ENCODE measurements around the gene WDFY3. TPM values are rescaled to one million over a fixed set of nuclear protein-coding genes. Genes with fewer than 3 reads are reported as not detected.

WDFY3 gene
- total and polyA plus RNA-seq, 2 of the 13 experiments (the other 11 are each of a cell fraction or from before 2014, with no cell fraction given), result 16.7 to 24.5 TPM

DNA sequence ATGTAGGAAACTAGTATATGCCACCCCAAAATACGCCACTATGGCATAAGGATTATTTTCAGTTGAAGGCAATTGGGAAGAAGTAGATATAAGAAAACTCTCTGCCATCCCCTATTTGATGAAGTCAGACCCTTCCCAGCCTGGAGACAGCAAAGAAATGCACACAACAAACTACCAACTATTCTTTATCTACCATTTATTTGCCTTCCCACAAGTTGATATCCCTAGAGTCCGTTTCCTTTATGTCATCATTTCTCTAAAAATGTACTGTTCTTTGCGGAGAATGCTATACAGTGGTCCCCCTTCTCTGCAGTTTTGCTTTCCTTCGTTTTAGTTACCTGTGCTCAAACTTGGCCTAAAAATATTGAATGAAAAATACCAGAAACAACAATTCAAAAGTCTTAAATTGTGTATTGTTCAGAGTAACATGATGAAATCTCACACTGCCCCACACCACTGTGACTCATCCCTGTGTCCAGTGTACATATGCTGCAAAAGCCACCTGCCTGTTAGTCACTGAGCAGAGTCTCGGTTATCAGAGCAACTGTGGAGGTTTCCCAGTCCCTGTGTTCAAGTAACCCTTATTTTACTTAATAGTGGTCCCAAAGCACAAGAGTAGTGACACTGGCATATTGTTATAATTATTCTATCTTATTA, 152.3 kb downstream of the WDFY3 start:
- H3K27ac ChIP-seq (ENCODE audit: extremely low read length, insufficient read depth, low read length), result no peak overlapping the region
- in situ Hi-C loops (cut with HindIII; ENCODE audit: extremely low pct_ligation_motif_present, low pct_unique_long_range_greater_than_20kb), result no loop called here
- H3K27me3 ChIP-seq (ENCODE audit: control insufficient read depth in 1 of 2, insufficient read depth in 2 of 2, low read length in 2 of 2), result no peaks in the 10 kb centered on the region
- H3K9ac ChIP-seq (ENCODE audit: insufficient read depth, low read depth, low read length), result no peak overlapping the region
- no peak overlapping the region for H2AFZ ChIP-seq (ENCODE audit: low read length)
- POLR2A ChIA-PET, result no interaction called here
- no peak overlapping the region for H3K4me3 ChIP-seq (replicated peaks in 1 of 3; ENCODE audit: insufficient read depth in 1 of 3, low read depth in 2 of 3, low read length in 3 of 3)
- H3K9me3 ChIP-seq (ENCODE audit: low read length), result no peaks in the 10 kb centered on the region
- DNase-seq (ENCODE audit: low spot score) (peak; percentile 45), ATAC-seq (peak; percentile 90), FAIRE-seq (no peak)
- 92% methylated on average over 5 of the region's 5 CpGs for WGBS (ENCODE audit: low lambda C conversion rate)
- CTCF ChIA-PET (ENCODE audit: low intra/inter-chr PET ratio, low total read pairs), result no interaction called here
- BruUV-seq (replicated peaks), result no TSS peak
- H4K20me1 ChIP-seq (ENCODE audit: insufficient read depth, low read length), result no peaks in the 10 kb centered on the region
- H3K36me3 ChIP-seq (replicated peaks in 1 of 2; ENCODE audit: control insufficient read depth in 1 of 2, insufficient read depth in 2 of 2, low read length in 2 of 2), result peaks cover 2 to 18% of the 10 kb centered on the region in 2 experiments; a peak in 2 of 5 replicates
- intact Hi-C loops (cut with micrococcal nuclease; ENCODE audit: unreplicated experiment), result no loop called here
- no peaks in the 10 kb centered on the region for H3K79me2 ChIP-seq (ENCODE audit: insufficient read depth, low read length)
- no peaks in the 10 kb centered on the region for H3K4me1 ChIP-seq (ENCODE audit: insufficient read depth, low read length)
- H3K4me2 ChIP-seq (ENCODE audit: low read depth, low read length), result no peak overlapping the region
- TF ChIP-seq FOSL1 (CRISPR knock-in tag; IDR thresholded peaks at IDR 0.05; ENCODE audit: borderline replicate concordance) (peak; percentile 37; the same call in 1 of the 2 replicates), SOX5 (CRISPR knock-in tag; IDR thresholded peaks at IDR 0.05; ENCODE audit: borderline replicate concordance) (peak; percentile 14; the same call in 1 of the 2 replicates), SOX6 (IDR thresholded peaks at IDR 0.05) (no peak), SOX6 (CRISPR knock-in tag; IDR thresholded peaks at IDR 0.05) (0 out of 2 replicates have a peak, but pooled peaks have one; percentile 13), GATAD2A (CRISPR knock-in tag; IDR thresholded peaks at IDR 0.05) (peak; percentile 40; the same call in 1 of the 2 replicates), ATF3 (CRISPR knock-in tag; IDR thresholded peaks at IDR 0.05) (0 out of 2 replicates have a peak, but pooled peaks have one; percentile 19), ATF4 (CRISPR knock-in tag; IDR thresholded peaks at IDR 0.05) (peak in 1 of 2 experiments; percentile 83; a peak in 2 of 4 replicates), FOXA1 (IDR thresholded peaks at IDR 0.05) (no peak), FOXA1 (CRISPR knock-in tag; IDR thresholded peaks at IDR 0.05) (peak; percentile 60), CEBPG (CRISPR knock-in tag; IDR thresholded peaks at IDR 0.05) (0 out of 2 replicates have a peak, but pooled peaks have one; percentile 30), SOX13 (IDR thresholded peaks at IDR 0.05) (no peak), SOX13 (CRISPR knock-in tag; conservative IDR thresholded peaks at IDR 0.05 in 1 of 2, IDR thresholded peaks at IDR 0.05 in 1 of 2) (peak in 1 of 2 experiments; percentile 46; a peak in 1 of 4 replicates), CEBPB (IDR thresholded peaks at IDR 0.05; ENCODE audit: borderline replicate concordance, low read depth, low read length) (peak; percentile 37; the same call in 1 of the 2 replicates), FOSL2 (CRISPR knock-in tag; IDR thresholded peaks at IDR 0.05) (peak; percentile 97), FOXA3 (CRISPR knock-in tag; IDR thresholded peaks at IDR 0.05) (peak; percentile 68), NR2F6 (IDR thresholded peaks at IDR 0.05) (no peak), NR2F6 (CRISPR knock-in tag; IDR thresholded peaks at IDR 0.05) (no peak), ZSCAN20 (CRISPR knock-in tag; IDR thresholded peaks at IDR 0.05; ENCODE audit: borderline replicate concordance) (no peak)
- TF ChIP-seq, protein P1, sequence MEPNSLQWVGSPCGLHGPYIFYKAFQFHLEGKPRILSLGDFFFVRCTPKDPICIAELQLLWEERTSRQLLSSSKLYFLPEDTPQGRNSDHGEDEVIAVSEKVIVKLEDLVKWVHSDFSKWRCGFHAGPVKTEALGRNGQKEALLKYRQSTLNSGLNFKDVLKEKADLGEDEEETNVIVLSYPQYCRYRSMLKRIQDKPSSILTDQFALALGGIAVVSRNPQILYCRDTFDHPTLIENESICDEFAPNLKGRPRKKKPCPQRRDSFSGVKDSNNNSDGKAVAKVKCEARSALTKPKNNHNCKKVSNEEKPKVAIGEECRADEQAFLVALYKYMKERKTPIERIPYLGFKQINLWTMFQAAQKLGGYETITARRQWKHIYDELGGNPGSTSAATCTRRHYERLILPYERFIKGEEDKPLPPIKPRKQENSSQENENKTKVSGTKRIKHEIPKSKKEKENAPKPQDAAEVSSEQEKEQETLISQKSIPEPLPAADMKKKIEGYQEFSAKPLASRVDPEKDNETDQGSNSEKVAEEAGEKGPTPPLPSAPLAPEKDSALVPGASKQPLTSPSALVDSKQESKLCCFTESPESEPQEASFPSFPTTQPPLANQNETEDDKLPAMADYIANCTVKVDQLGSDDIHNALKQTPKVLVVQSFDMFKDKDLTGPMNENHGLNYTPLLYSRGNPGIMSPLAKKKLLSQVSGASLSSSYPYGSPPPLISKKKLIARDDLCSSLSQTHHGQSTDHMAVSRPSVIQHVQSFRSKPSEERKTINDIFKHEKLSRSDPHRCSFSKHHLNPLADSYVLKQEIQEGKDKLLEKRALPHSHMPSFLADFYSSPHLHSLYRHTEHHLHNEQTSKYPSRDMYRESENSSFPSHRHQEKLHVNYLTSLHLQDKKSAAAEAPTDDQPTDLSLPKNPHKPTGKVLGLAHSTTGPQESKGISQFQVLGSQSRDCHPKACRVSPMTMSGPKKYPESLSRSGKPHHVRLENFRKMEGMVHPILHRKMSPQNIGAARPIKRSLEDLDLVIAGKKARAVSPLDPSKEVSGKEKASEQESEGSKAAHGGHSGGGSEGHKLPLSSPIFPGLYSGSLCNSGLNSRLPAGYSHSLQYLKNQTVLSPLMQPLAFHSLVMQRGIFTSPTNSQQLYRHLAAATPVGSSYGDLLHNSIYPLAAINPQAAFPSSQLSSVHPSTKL (CRISPR knock-in tag; IDR thresholded peaks at IDR 0.05), result no peak
